Ovary (tissue), 3 donors: ENCODE measurements around the gene FKBP6.

Experiments
- EP300 ChIP-seq: sonication (generic); formaldehyde crosslinking; IDR thresholded peaks from one replicate; pipeline ENCODE4 v1.6.1; 2017; ENCODE audit warnings: antibody characterized with exemption
- POLR2A ChIP-seq: fragments of 450-650 bp; IDR thresholded peaks from one replicate; pipeline ENCODE4 v1.6.1; 2017; ENCODE audit warnings: antibody characterized with exemption, mild to moderate bottlenecking, moderate library complexity
- TF ChIP-seq, protein P1 (sequence below), 3 donors: fragments of 450-650 bp in 2 of 3; fragments of 200-600 bp in 1 of 3; IDR thresholded peaks; one replicate each; pipeline versions ENCODE4 v1.5.1 to v1.8.0; 2016 to 2022; ENCODE audit warnings: antibody characterized with exemption in 3 of 3, mild to moderate bottlenecking in 1 of 3
- donor health status: DM: no; HTN: no; CAD: no.

DNA sequence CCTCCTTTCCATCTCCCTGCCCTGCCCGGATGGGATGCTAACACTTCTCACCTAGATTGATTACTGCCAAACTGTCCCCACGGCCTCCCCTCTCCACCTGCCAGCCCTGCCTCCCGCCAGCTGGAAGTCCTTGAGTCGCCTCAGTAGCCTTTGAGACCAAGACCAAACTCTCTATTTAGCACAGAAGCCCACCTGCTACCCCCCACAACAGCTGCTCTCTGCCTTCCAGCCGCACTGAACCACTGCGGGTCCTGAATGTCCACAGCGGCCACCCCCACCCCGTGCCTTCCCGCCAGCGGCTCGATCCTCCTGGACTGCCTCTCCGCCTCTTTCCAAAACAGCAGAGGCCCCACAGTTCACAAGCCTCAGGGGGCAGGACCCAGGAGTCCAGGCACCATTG lies 39.0 kb downstream of the FKBP6 start:
- TF ChIP-seq, protein P1, sequence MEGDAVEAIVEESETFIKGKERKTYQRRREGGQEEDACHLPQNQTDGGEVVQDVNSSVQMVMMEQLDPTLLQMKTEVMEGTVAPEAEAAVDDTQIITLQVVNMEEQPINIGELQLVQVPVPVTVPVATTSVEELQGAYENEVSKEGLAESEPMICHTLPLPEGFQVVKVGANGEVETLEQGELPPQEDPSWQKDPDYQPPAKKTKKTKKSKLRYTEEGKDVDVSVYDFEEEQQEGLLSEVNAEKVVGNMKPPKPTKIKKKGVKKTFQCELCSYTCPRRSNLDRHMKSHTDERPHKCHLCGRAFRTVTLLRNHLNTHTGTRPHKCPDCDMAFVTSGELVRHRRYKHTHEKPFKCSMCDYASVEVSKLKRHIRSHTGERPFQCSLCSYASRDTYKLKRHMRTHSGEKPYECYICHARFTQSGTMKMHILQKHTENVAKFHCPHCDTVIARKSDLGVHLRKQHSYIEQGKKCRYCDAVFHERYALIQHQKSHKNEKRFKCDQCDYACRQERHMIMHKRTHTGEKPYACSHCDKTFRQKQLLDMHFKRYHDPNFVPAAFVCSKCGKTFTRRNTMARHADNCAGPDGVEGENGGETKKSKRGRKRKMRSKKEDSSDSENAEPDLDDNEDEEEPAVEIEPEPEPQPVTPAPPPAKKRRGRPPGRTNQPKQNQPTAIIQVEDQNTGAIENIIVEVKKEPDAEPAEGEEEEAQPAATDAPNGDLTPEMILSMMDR (IDR thresholded peaks at IDR 0.05) = no peak
- TF ChIP-seq POLR2A (no peak), EP300 (no peak)
